IMR-90 (cell line): Measurements from ENCODE around the gene LRP1B.

Experiments
- CEBPB ChIP-seq: IDR thresholded peaks from 2 replicates; pipeline ENCODE4 v1.6.1; 2012; ENCODE audit warnings: low read depth, low read length, improper control_type of control experiment
- FOS ChIP-seq: fragments of 150-350 bp; IDR thresholded peaks from 2 replicates; pipeline ENCODE4 v1.6.1; 2016; ENCODE audit warnings: low read depth, low read length
- MAFK ChIP-seq: IDR thresholded peaks from 2 replicates; pipeline ENCODE4 v1.6.1; 2012; ENCODE audit warnings: low read depth, low read length, improper control_type of control experiment
- MXI1 ChIP-seq: IDR thresholded peaks from 2 replicates; pipeline ENCODE4 v1.6.1; 2012; ENCODE audit warnings: low read depth, mild to moderate bottlenecking, low read length, moderate library complexity, borderline replicate concordance
- NFE2L2 ChIP-seq: fragments of 150-350 bp; IDR thresholded peaks from 2 replicates; pipeline ENCODE4 v1.6.1; 2016; ENCODE audit warnings: low read depth, mild to moderate bottlenecking, low read length
- POLR2A ChIP-seq: IDR thresholded peaks from 2 replicates; pipeline ENCODE4 v1.6.1; 2012; ENCODE audit warnings: mild to moderate bottlenecking, low read depth, low read length
- RAD21 ChIP-seq: IDR thresholded peaks from 2 replicates; pipeline ENCODE4 v1.6.1; 2012; ENCODE audit warnings: low read length, improper control_type of control experiment
- RCOR1 ChIP-seq: IDR thresholded peaks from 2 replicates; pipeline ENCODE4 v1.6.1; 2012; ENCODE audit warnings: mild to moderate bottlenecking, low read length, improper control_type of control experiment; ENCODE audit not compliant: insufficient replicate concordance
- SMC3 ChIP-seq: fragments of 150-350 bp; IDR thresholded peaks from 2 replicates; pipeline ENCODE4 v1.6.1; 2016; ENCODE audit warnings: low read depth, mild to moderate bottlenecking, antibody characterized with exemption, low read length, moderate library complexity
- TF ChIP-seq, protein P1 (sequence below): conservative IDR thresholded peaks from 2 replicates; pipeline ENCODE4 v1.5.1; 2012; ENCODE audit warnings: mild to moderate bottlenecking, low read depth, low read length, improper control_type of control experiment
- TF ChIP-seq, protein P2 (sequence below): fragments of 150-350 bp; IDR thresholded peaks from 2 replicates; pipeline ENCODE4 v1.6.1; 2017; ENCODE audit warnings: mild to moderate bottlenecking, antibody characterized with exemption, low read length, low read depth
- TF ChIP-seq, protein P3 (sequence below): fragments of 150-350 bp; IDR thresholded peaks from 2 replicates; pipeline ENCODE4 v1.6.1; 2016; ENCODE audit warnings: low read depth, mild to moderate bottlenecking, low read length, moderate library complexity, borderline replicate concordance

DNA sequence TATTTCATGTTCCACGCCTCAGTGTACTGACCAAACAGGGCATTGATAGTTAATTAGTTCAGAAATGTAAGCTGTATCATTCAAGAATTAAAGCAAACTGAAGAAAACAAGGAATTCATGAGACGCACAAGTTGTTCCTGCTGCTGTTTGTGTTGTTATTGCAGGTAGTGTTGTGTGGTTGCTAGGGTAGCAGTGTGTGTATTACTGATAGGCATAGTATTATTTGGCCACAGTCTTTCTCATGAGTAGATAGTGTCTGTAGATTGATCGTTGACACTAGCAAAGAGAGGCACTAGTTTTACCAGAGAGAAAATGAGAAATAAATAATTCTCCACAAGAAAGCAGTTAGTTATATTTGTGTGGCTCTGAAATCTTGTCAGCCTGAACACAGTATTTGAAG lies 548.6 kb downstream of the LRP1B start:
- no peak for TF ChIP-seq MXI1
- TF ChIP-seq, protein P1, sequence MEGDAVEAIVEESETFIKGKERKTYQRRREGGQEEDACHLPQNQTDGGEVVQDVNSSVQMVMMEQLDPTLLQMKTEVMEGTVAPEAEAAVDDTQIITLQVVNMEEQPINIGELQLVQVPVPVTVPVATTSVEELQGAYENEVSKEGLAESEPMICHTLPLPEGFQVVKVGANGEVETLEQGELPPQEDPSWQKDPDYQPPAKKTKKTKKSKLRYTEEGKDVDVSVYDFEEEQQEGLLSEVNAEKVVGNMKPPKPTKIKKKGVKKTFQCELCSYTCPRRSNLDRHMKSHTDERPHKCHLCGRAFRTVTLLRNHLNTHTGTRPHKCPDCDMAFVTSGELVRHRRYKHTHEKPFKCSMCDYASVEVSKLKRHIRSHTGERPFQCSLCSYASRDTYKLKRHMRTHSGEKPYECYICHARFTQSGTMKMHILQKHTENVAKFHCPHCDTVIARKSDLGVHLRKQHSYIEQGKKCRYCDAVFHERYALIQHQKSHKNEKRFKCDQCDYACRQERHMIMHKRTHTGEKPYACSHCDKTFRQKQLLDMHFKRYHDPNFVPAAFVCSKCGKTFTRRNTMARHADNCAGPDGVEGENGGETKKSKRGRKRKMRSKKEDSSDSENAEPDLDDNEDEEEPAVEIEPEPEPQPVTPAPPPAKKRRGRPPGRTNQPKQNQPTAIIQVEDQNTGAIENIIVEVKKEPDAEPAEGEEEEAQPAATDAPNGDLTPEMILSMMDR = no peak
- no peak for TF ChIP-seq MAFK
- TF ChIP-seq POLR2A = no peak
- TF ChIP-seq CEBPB = no peak
- TF ChIP-seq, protein P2, sequence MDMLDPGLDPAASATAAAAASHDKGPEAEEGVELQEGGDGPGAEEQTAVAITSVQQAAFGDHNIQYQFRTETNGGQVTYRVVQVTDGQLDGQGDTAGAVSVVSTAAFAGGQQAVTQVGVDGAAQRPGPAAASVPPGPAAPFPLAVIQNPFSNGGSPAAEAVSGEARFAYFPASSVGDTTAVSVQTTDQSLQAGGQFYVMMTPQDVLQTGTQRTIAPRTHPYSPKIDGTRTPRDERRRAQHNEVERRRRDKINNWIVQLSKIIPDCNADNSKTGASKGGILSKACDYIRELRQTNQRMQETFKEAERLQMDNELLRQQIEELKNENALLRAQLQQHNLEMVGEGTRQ = no peak
- no peak for TF ChIP-seq SMC3
- TF ChIP-seq RAD21 = no peak
- no peak for TF ChIP-seq FOS
- TF ChIP-seq, protein P3, sequence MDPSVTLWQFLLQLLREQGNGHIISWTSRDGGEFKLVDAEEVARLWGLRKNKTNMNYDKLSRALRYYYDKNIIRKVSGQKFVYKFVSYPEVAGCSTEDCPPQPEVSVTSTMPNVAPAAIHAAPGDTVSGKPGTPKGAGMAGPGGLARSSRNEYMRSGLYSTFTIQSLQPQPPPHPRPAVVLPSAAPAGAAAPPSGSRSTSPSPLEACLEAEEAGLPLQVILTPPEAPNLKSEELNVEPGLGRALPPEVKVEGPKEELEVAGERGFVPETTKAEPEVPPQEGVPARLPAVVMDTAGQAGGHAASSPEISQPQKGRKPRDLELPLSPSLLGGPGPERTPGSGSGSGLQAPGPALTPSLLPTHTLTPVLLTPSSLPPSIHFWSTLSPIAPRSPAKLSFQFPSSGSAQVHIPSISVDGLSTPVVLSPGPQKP = no peak
- no peak for TF ChIP-seq RCOR1
- TF ChIP-seq NFE2L2 = no peak
